ENCODE results near the gene YOD1. TPM values are rescaled to one million over a fixed set of nuclear protein-coding genes. Genes with fewer than 3 reads are reported as not detected.
"Not testable (repeated sequence)": the region's sequence is repeated elsewhere in the genome, so short reads cannot be mapped to it uniquely, and the experiment has no call there.

Gene YOD1
- total RNA-seq, 1 donor from 2014 or later, result 27.8 TPM

DNA sequence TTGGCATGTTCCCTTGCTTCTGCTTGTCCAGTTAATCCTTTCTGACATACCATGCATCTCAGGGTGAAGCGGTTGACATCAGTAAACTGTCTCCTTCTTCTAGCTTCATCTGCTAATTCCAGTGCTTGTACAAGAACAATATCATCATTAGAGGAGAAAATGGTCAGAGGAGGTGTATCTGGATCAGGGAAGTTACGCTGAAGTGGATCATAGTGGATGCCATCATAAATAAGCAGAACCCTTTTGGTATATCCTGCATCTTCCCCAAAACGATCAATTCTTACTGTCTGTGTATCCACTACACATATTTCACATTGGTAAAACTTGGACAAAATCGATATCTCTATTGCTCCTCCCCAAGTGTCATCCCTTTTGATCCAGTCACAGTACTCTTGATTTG lies 2.0 kb downstream of the YOD1 start:
- no peak for DNase-seq

GRCh38 chr1:207048041-207048440 lies 3.0 kb downstream of the YOD1 start:
- DNase-seq, result no peak

GRCh38 chr1:207047505-207047904 lies 3.5 kb downstream of the YOD1 start:
- DNase-seq, result no peak

GRCh38 chr1:207045453-207045852 lies 5.6 kb downstream of the YOD1 start:
- no peak for DNase-seq

- DNase-seq, result not testable (repeated sequence)
These were observed 9.6 kb downstream of the YOD1 start for GRCh38 chr1:207041397-207041796.

DNA sequence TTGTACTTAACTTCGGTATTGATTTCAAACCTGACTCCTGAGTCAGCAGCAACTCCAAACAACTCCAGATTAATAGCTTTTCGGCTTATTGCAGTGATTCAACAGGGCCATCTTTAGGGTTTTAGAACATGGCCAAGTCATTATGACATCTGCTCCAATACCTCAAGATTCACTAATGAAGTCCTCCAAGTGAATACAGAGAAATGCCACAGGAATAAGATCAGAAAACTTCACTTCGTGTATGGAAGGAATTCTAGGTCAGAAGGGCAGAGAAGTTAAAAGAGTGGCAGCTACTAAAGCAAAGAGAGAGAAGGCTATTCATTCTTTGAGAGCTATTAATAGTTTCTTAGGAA lies 10.9 kb downstream of the YOD1 start:
- DNase-seq, result no peak

GRCh38 chr1:207039380-207040180 lies 11.4 kb downstream of the YOD1 start:
- no peak for DNase-seq

- no peak for DNase-seq
These were observed 14.1 kb downstream of the YOD1 start for GRCh38 chr1:207036865-207037264.

GRCh38 chr1:207035877-207036551 lies 15.0 kb downstream of the YOD1 start:
- DNase-seq, result no peak

- no peak for DNase-seq
These were observed 16.0 kb downstream of the YOD1 start for GRCh38 chr1:207034998-207035397.

- DNase-seq, result no peak
These were observed 16.8 kb downstream of the YOD1 start for GRCh38 chr1:207034208-207034607.

- no peak for DNase-seq
These were observed 17.7 kb downstream of the YOD1 start for GRCh38 chr1:207033302-207033701.

GRCh38 chr1:207032528-207033017 lies 18.4 kb downstream of the YOD1 start, which contains the start of gene C1orf116:
Gene C1orf116 (minus strand): TSS chr1:207032756. CDS start chr1:207027598, 5,158 bp downstream.
- peak; percentile 9 for DNase-seq

- DNase-seq, result no peak
These were observed 19.3 kb downstream of the YOD1 start for GRCh38 chr1:207031632-207032264.

GRCh38 chr1:207031016-207031415 lies 20.0 kb downstream of the YOD1 start:
- DNase-seq, result no peak

GRCh38 chr1:207030522-207031009 lies 20.4 kb downstream of the YOD1 start:
- no peak for DNase-seq

DNA sequence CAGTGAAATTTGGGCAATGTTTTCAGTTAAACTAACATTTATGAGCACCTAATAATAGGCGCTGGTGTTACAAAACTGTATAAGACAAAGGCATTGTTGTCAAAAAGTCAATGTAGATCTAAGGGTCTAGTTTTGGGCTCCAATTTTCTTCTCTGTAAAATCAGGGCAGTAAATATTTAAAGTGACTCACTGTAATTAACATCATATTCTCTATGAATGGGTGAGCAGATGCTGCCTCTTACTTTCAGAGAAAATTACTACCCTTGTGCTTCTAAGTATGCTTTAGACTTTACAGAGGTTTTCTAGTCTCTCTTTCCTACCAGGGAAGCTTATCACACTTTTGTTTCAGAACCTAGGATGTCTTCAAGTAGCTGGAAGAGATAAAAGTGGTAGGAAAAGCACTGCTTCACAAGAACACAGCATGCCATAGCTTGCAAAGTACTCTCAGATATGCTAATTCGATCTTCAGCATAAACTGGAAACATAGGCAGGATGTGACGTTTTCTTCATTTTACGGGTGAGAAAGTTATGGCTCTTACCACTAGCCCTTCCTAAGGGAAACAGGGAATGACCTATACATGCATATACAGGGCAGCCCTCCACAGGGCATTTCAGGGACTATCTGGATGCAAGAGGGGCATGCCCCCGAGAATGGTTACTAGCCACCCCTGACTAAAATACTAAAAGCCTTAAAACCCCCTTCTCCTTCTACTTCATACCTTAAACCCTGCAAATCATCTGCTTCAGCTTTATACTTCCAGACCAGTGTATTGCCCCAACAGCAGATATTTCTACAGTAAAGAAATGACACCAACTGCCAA lies 21.1 kb downstream of the YOD1 start:
- peak; percentile 5 for DNase-seq

DNA sequence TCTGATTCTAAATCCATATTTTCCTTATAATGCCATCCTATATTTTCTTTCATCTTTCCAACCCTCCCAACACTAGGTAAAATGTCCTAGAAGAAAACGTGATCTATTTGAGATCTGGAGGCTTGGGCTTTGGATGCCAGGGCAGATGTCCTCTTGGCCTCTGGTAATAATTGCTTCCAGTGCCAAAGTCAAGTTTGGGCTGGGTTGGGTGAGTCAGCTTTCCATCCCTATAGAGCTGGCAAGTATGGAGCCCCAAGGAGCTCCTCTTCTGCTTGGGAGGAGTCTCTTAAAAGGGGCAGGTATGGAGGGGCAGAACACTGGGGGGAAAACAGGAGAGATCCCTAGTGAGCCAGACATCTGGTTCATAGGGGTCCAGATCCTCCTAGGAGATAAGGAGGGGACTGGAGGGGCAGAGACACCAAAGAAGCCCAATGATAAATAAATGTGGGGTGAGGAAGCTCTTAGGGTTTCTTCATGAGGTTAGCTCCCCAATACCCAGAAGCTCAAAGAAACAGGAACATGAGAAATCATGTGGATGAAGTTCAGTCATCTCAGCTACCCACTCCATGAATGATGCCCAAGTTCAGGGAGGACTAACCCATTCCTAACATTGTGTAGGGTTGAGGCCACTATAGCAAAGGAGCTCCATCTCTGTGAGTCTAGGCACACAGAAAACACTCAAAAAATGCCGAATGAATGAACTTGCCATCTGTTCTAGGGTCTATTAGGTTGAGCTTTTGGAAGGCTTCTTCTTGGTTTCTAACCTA lies 21.9 kb downstream of the YOD1 start:
- DNase-seq, result no peak

- DNase-seq, result no peak
These were observed 23.1 kb downstream of the YOD1 start for GRCh38 chr1:207027921-207028320.

- no peak for DNase-seq
These were observed 23.7 kb downstream of the YOD1 start for GRCh38 chr1:207027206-207027777.

- DNase-seq, result no peak
These were observed 24.9 kb downstream of the YOD1 start for GRCh38 chr1:207026104-207026534.

Data from skin of body (tissue), 2 donors.